HG03558 (cell line): ENCODE results near the gene FAF1.

Experiments used
- ATAC-seq: cut with Tn5 transposase; IDR thresholded peaks from one replicate; pipeline ENCODE4 v1.9.1; 2021; ENCODE audit warnings: moderate number of reproducible peaks; ENCODE audit not compliant: unreplicated experiment; ENCODE audit errors: extremely low read depth

The FAF1 gene

DNA sequence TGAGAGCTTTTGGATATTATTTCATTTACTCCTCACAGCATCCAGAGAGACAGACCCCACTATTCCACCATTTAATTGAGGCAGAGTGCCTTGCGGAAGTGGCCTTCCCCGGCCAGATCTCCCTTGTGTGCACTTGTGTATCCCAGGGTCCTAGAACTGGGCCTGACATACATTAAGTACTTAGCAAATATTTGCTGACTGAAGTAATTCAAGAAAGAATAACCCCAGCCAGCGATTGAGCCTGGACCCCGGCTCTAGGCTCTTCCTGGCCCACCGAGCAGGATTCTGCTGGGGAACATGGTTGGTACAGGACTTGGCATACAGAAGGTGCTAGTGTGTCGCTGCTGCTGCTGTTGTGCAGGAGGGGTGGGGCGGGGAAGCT, 545.2 kb downstream of the FAF1 start:
- ATAC-seq: no peak

DNA sequence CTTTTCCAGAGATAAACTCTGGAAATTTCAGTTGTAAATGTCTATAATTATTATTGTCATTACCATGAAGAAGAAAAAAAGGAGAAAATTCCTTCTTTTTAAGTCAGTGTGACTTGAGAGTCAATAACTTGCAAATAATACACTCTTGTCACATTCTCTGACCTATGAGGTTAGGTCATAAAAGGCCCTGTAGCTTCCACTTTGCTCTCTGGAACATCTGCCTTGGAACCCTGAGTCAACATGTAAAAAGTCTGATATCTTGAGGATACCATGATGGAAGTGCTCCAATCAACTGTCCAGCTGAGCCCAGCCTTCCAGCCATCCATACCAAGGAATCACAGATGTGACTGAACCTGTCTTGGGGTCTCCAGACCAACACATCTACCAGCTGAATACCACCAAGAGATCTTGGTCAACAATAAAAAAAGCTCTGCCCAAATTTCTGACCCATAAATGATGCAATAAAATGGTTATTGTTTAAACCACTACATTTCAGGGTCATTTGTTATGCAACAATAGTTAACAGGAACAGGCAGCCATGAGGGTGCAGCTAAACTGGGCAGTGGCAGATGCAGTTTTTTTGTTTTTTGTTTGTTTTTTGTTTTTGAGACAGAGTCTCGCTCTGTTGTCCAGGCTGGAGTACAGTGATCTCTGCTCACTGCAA, 547.1 kb downstream of the FAF1 start:
- ATAC-seq: no peak

DNA sequence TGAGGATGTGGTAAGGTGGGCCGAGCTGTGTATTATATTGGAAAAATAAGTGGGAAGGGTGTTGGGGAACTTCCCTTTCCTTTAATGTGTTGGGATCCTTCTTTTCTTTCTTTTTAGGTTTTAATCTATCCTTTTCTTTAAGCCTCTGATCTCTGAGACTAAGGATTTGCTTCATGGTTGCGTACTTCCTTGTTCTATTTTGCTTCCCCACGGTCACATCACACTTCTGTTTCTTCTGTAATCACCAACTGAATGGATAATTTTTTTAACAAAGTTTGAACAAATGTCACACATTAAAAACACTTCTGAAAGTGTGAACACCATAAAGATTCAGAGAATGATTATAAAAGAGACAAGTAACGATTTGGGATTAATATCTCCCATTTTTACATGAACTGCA, 554.3 kb downstream of the FAF1 start:
- ATAC-seq: no peak

DNA sequence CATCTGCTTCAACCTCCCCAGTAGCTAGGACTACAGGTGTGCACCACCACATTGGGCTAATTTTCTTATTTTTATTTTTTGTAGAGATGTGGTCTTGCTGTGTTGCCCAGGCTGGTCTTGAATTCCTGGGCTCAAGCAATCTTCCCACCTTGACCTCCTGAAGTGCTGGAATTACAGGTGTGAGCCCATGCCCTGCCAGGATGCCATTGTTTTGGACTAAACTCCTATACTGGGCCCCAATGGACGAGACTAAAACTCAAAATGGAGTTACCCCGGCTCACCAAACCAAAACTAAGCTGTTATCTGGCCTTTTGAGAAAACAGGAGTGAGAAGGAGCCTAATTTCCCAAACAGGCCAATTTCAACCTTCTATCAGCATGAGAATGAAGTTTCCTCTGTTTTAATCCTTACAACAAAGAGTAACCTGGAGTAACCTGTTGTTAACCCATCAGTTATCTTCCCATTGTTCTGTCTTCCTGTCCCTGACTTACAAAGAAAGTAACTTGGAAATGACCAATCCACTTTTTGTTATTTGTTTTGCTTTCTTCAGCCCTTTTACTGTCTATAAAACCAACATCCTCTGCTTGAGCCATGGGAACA, 566.4 kb downstream of the FAF1 start:
- no peak for ATAC-seq
